Tongue (tissue), 2 donors: ENCODE data around the gene RNF220. TPM values are rescaled to one million over a fixed set of nuclear protein-coding genes. Genes with fewer than 3 reads are reported as not detected.

Experiments used
- DNase-seq: peaks from one replicate; pipeline ENCODE4 v3.0.0-alpha.2; 2015
- total RNA-seq: library from RNA; depleted of rRNA; stranded (reverse); fragments of >200 nt; gene quantifications from one replicate; pipeline ENCODE4 v1.2.3, GENCODE V29; 2014

RNF220 gene
- total RNA-seq, 1 donor from 2014 or later = 52.0 TPM

DNA sequence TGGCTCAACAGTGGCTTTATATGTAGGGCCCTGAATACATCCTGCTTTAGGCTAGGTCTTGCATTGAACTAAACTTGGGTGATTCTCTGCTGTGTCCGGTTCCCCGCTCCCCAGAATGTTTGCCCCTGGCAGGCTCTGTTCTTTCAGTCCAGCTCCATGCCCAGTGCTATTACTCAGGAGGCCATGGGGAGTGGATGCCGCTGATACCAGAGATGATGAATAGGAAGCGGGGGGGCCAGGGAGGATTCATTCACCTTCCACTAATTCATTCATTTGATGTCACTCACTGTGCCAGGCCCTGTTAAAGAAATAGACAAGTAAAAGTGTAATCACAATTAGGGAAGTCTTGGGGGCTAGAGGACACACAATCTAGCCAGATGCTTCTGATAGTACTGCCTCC is 185.4 kb downstream of the RNF220 start:
- no peak for DNase-seq

DNA sequence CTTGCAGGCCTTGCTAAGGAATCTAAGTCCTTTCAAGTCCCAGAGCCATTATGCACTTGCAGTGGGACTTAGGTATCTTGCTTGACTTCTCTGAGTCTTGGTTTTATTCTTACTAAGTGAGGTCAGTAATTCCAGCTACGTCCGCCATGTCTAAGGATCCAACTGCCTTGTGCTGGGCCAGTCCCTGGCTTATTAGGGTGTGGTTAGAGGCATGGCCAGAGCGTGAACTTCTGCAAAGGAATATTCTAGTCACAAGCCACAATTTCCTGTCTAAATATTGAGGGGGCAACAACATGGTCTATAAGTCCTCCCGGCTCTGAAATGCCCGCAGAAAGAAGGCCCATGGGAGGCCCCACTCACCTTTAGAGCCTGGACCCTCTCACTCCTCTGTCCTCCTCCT is 186.3 kb downstream of the RNF220 start:
- no peak for DNase-seq

DNA sequence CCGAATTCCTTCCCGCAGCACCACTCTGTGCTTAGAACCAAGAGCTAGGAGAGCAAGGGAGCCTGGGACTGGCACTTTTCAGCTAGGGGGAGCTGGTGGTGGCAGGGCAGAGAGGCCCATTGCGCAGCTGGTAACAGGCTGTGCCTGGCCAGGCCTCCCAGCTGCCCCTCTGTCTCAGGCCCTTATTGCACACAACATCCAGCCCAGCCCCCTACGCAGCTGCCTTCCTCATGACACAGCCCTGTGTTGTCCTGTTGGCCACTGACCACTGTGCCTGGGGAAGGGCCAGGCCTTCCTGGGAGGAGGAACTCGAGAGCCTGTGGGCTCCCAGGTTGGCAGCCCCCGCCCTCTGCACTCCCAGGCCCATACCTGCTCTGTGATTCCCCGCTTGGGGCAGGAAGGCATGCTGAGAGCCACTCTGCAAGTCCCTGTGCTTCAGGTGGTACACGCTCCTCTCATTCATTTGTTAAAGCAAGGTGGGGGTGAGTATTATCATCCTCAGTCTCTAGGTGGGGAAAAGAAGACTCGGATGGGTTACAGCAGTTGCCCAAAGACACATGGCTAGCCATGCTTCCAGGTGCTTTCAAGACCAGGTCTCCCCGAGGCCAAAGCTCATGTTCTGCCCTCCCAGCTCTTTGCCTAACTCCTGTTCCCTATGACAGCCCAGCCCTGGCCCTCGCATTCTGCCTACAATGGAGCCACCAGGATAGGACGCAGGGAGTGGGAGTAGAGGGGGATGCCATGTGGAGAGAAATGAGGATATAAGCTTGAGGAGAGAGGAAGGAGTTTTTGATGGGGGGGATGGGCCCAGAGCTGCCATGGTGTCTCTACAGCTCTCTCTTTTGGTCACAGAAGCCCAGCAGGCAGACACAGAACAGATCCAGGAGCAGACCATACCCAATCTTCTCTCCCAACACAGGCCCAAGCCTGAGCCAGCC is 187.4 kb downstream of the RNF220 start:
- no peak for DNase-seq

DNA sequence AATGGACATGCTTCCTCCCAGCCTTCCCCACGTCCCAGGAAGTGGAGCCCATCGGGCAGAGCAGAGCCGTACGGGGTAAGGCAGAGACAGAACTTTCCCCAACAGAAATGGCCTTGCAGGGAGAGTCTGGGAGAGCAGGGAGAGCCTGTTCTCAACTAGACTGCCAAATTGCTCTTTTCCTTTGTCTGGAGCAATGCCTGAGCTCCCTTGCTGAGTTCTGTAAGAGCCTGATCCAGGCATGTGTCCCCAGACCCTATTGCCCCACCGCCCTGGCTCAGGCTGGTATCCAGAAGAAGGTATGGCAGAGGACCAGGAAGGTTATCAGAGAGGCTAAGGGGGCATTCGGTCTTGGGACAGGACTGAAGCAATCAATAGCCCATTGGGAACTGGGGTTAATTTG is 189.3 kb downstream of the RNF220 start:
- no peak for DNase-seq

DNA sequence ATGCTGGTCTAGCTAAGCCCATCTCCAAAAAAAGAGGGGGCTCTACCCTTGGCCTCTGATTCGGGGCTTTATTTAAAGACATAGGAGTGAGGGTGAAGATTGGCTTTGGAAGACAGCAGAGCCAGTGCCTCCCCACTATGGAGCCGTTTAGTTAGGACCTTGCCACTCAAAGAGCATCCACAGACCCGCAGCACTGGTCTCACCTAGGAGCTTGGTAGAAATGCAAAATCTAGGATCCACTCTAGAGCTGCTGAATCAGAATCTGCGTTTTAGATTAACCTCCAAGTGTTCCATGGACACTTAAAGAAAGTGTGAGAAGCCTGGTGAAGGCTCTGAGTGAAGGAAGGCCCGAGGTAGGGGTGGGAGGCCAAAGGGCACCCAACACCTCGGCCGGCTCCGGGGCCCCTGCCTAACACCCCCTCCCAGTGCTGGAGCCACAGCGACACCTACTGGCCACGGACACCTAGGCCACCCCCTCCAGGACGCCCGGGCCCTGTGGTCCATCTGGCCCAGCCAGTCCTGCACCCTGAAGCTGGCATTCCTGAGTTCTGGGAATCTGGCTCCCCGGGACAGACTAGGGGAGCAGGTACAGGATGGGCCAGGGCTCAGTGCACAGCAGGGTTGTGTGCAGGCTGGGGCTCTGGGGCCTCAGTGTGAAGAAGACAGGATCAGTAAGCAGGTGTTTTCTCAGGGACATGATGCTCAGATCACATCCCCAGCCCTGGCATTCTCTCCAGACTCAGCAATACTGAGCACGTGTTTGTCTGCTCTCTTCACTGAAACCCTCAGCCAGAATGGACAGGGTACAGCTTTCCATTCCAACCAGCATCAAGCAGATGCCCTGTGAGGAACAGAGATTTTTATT is 190.0 kb downstream of the RNF220 start:
- DNase-seq = peak; percentile 79

DNA sequence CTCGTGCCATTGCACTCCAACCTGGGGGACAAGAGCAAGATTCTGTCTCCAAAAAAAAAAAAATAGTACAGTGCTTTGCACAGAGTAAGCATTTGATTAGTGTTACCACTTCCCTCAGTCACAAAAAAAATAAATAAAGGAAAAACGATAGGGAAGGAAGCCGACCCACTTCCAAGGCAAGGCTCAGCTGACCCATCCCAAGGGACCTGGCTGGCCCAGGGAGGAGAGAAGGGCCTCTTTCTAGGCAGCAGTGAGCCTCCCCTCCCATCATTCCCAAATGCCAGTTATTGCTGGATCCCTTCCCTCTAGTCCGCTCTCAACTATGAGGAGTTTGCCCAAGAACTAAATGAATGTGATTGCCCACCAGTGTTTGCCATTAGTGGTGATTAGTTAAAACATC is 191.5 kb downstream of the RNF220 start:
- no peak for DNase-seq

DNA sequence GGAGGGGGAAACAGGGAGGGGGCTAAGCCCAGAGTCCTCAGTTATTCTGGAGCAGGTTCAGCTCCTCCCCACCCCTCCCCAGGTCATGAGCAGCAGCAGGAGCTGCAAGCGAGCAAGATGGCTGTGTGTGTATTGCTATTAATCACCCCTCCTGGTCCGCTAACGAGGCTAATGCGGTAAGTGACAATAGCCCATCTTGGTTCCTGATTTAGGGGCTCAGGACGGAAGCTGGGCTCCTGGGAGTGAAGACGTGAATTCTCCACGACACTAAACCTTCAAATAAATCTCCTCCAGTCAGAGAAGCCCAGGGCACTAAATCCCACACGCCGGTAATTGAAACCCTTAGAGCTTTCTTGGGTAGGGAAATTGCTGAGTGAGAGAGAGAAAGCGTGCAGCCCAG is 193.1 kb downstream of the RNF220 start:
- no peak for DNase-seq

DNA sequence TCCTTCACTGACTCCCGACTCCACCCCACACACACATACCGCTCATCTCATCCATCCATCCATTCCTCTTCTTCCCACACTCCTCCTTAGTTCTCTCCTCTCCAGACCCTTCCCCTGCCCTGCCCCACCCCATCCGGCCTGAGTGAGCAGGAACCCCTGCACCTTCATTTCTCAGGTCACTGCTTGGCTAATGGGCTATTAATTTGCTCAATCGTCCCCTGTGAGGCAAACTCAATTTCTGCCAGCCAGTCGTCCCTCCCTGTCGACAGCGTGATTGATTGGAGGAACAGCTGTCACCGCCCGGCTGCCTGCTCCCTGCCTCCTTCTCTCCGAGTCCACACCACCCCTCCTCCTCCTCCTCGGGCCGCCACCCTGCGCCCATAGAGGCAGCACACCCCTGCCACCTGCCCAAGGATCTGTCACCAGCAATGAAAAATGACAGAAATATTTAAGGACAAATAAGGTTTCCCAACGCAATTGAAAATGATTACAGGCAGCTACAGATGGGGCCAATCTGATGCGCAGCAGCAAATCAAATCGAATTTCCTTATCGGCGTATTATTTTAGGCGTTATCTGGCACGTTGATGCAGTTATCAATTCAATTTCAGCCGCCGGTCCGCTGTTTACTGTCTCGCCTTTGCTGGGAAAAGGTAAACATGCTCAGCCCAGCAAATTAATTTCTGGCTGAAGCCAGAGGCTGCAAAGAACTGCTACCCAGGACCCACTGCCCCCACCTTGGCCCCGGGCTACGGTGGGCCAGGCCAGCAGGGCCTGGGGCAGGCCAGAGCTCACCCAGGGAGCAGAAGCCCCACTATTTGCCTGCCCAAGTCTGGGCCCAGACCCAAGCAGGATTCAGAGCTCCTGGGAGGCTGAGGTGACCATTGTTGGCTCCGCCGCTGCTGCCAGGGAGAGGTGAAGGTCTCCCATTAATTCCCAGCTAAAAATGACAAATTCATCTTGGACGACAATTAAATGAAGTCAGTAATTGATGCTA is 197.9 kb downstream of the RNF220 start:
- peak; percentile 54 for DNase-seq

DNA sequence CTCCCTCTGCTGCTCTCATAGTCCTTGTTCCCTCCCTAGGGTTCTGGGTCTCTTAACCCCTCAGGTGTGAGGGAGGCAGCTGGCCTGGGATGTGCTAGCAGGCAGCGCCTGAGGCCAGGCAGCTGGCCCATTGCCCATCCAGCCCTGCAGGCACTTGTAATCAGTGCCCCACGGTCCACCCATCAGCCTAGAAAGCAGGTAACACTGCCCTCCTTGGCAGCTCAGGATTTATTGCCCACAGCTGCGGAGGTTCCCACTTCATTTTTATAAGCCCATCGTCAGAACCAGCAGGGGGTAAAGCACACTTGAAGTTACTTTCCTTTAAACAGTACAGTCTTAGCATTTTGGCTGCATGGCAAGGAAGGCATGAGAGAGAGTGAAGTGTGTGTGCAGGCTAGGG is 198.7 kb downstream of the RNF220 start:
- DNase-seq = no peak

DNA sequence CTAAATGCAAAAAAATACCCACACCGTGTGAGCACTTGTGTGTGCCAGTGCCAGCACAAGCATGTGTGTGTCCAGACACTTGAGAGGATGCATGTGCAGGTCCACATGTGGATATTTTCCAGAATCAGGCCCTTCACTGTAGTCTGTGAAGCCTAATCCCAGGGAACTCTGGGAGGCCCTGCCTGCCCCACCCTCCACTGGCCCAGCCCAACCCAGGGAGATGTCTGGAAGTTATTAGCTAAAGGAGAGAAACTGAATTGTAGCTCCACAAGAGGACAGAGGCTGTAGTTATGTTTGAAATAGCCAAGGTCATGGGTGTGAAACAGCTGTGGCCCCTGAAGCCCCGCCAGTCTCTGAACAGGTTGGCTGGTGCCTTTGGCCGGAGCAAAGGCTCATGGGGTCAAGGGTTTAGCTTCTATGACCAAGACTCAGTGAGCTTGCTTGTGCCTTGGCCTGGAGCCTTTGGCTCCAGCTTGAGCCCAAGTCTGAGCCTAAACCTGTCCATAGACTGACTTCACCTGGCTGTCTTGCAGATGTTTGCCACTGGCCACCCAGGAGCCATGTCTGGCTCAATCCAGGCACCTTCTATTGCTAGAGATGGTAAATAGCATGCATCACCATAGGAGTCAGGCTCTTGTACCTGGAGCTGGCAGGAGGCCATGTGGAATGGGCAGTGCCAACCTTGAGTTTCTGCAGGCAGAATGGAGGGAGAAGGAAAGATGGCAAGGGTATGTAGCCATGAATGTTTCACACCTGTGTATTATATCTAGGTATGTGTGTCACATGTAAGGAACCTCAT is 199.3 kb downstream of the RNF220 start:
- no peak for DNase-seq

DNA sequence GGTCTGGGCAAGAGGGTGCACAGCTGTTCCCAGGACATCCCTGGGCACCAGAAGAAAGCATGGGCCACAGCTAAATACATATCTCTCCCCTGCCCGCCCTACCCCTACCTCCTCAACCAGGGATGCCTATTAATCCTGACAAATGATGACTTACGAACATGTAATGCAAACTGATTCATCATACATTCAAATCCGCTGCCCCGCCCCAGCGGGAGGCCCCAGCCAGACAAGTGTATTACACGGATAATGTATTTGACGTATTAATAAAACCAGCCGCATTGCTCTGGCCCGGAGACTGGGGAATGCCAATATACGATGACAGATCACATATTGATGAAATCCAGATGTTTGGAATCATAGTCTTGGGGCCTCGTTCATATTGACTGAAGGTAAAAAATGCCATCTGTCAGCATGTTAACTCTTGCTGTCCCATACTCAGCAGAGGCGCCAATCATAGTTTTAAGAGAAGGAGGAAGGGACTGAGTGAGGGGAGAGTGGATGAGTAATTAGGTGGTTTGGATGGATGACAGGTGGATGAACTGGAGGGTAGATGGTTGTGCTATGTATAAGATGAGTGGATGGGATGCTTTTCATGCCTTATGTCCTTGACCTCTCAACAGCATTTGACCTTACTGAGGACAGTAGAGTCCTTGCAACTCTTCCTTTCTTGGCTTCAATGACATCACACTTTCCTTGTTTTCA is 201.0 kb downstream of the RNF220 start:
- no peak for DNase-seq

DNA sequence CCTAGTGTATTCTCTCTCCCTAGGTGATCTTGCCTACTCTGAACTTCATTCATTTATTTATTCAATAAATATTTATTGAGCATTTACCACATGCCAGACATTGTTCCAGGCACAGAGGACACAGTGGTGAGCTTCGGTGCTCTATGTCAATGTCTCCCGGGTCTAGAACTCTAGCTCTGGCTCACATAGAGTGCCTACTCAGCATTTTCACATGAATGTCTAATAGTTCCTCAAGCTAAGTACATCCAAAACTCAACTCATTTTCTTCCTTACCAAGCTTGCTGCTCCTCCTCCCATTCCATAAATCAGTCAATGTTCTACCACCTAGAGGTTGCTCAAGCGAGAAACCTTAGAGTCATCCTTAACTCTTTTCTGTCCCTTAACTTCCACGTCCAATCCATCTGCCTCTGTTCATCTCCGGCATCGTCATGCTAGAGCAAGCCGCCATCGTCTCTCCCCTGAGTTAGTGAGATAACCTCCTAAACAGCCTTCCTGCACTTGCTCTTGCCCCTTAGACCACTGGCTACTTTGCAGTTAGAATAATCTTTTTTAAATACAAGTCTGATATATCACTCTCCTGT is 201.7 kb downstream of the RNF220 start:
- DNase-seq = no peak

DNA sequence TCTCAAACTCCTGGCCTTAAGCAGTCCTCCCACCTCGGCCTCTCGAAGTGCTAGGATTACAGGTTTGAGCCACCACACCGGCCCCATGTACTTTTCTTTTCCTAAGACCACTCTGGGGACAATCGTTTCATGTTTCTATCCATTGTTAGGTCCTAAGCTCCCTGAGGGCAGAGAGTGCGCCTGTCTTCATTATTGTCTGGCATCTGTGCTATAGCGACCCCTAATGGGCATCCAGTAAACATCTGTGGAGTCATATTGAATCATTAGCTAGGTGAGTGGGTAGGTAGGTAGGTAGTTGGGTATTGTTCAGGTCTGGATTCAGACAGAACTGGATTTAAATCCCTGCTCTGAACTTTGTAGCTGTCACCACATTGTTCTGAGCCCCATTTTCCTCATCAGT is 203.1 kb downstream of the RNF220 start:
- DNase-seq = no peak

DNA sequence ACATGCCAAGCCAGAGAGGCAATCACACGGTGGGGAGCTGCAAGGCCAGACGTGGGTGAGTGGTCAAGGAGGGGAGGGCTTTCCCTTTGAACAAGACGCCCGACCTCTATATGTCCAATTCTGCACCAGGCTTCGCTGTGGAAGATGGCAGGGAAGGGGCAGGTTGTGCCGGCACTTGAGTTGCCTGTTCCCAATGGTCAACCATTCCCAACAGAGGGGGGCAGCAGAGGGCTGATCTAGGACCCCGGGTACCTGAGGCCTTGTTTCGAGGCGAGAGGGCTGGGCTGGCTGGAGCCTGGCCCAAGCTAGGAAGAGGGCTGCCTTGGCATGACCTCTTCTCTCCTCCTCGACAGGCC is 204.3 kb downstream of the RNF220 start:
- DNase-seq = peak; percentile 67

DNA sequence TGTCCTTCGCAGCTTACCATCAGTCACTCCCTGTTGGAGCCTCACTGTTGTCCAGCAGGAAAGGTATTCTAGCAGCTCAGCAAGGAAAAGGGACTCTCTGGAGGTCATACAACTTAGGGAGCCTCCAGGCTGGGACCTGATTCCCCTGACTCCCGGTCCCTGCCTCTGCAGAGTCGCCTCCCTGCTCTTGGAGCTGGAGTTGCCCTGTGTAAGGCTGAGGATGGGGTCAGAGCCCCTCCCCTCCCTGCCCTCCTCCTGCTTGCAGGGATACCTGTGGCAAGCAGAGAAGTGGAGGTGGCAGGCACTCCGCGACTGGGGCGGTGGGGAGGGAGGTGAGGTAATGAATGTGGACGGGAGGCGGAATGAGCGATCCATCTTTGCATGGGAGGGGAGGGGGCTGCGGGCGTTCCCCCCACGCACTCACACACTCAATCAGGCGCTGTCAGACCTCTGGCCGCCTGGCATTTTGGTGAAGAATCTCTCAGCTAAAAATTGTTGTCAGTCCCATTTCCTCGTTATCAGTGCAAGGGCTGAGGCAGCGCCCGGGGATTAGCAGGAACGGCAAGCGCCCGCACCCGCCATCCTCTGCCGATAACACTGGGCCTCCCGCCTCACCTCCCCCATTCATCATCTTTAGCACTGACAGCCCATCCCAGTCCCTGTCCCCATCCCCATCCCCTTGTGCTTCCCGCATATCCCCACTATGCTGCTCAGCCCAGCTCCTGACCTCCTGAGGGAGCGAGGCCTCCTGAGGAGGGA is 204.9 kb downstream of the RNF220 start:
- DNase-seq = no peak

DNA sequence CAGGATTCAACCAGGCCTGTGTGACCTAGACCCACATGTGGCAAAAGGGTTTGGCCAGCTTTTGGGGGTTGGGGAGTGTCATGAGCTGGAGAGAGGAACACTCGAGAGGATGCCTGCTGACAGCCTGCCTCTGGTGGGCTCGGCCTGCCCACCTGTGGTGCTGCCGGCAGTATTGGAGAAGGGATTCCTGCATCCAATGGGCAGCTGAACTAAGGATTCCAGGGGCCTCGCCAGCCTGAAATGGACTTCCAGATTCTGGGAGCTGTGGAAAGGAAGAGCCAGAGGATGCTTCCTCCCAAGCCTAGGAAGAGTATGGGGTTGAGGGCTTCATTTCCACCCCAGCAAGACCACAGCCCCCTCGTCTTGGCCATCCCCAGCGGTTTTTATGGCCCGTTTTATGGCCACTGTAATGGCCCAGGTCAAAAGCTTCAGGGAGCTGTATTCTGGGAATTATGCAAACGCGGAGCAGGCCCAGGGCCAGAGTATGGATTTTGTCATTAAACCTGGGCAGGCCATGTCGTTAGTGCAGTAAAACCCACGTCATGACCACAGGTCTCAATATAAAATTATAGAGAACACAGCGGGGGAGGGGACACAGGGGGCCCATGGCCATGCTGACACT is 205.6 kb downstream of the RNF220 start:
- no peak for DNase-seq

DNA sequence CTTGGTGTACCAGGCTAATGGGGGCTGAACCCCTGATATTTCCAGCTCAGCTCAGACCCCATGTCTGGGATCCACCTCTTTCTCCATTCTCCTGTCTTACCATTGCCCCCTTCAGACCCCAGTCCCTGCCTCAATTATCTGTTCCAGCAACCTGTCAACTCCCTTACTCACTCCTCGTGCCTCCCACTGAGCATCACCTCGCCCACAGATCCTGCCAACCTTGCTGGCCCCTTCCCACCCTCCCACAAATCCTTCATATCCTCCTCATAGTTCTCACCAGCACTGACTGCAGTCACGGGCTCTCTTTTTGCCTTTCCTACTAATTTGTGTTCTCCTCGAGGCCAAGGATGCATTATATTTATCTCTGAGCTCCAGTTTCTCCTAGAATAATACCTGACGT is 206.4 kb downstream of the RNF220 start:
- DNase-seq = no peak

DNA sequence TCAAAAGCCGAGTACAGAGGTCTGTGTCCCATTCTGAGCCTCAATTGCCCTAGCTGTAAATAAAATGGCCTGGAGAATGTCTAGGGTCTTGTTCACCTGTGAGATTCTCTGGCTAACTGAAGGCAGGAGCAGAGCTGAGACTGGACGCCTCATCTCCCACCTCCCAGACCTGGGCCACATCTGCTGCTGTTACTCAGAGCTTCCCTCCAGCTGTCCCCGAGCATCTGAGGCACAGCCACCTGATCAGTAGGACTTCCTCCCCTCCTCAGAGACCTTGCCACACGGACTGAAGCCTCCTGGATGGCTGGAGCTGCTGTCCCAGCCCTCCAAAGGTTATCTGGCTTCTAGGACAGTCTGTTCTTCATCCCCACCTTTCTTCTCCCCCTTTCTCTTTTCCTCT is 206.8 kb downstream of the RNF220 start:
- no peak for DNase-seq

DNA sequence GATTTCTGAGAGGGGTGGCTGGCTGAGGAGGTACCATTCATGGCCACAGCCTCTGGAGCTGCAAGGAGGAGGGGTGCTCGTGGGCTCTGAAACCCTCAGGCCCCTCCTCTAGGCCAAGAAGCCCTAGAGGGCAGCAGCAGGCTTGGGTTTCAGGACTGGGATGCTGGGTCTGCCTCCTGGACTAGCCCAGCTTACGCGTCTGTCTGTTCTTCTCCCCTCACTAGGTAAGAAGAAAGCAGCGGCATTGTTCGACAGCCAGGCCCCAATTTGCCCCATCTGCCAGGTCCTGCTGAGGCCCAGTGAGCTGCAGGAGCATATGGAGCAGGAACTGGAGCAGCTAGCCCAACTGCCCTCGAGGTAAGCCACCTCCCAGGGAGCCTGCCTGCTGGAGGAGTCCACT is 208.9 kb downstream of the RNF220 start:
- DNase-seq = no peak
